ENCODE data around the gene FAM25A.
"Not testable (repeated sequence)": the region's sequence is repeated elsewhere in the genome, so short reads cannot be mapped to it uniquely, and the experiment has no call there.

DNA sequence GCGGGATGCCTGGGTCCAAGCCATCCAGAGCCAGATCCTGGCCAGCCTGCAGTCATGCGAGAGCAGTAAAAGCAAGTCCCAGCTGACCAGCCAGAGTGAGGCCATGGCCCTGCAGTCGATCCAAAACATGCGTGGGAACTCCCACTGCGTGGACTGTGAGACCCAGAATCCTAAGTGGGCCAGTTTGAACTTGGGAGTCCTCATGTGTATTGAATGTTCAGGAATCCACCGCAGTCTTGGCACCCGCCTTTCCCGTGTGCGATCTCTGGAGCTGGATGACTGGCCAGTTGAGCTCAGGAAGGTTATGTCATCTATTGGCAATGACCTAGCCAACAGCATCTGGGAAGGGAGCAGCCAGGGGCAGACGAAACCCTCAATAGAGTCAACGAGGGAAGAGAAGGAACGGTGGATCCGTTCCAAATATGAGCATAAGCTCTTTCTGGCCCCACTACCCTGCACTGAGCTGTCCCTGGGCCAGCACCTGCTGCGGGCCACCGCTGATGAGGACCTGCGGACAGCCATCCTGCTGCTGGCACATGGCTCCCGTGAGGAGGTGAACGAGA lies 10.9 kb upstream of the FAM25A start:
- TF ChIP-seq, protein P1, sequence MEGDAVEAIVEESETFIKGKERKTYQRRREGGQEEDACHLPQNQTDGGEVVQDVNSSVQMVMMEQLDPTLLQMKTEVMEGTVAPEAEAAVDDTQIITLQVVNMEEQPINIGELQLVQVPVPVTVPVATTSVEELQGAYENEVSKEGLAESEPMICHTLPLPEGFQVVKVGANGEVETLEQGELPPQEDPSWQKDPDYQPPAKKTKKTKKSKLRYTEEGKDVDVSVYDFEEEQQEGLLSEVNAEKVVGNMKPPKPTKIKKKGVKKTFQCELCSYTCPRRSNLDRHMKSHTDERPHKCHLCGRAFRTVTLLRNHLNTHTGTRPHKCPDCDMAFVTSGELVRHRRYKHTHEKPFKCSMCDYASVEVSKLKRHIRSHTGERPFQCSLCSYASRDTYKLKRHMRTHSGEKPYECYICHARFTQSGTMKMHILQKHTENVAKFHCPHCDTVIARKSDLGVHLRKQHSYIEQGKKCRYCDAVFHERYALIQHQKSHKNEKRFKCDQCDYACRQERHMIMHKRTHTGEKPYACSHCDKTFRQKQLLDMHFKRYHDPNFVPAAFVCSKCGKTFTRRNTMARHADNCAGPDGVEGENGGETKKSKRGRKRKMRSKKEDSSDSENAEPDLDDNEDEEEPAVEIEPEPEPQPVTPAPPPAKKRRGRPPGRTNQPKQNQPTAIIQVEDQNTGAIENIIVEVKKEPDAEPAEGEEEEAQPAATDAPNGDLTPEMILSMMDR (IDR thresholded peaks at IDR 0.05; ENCODE audit: insufficient read depth, low read length): not testable (repeated sequence)
- TF ChIP-seq, protein P2, sequence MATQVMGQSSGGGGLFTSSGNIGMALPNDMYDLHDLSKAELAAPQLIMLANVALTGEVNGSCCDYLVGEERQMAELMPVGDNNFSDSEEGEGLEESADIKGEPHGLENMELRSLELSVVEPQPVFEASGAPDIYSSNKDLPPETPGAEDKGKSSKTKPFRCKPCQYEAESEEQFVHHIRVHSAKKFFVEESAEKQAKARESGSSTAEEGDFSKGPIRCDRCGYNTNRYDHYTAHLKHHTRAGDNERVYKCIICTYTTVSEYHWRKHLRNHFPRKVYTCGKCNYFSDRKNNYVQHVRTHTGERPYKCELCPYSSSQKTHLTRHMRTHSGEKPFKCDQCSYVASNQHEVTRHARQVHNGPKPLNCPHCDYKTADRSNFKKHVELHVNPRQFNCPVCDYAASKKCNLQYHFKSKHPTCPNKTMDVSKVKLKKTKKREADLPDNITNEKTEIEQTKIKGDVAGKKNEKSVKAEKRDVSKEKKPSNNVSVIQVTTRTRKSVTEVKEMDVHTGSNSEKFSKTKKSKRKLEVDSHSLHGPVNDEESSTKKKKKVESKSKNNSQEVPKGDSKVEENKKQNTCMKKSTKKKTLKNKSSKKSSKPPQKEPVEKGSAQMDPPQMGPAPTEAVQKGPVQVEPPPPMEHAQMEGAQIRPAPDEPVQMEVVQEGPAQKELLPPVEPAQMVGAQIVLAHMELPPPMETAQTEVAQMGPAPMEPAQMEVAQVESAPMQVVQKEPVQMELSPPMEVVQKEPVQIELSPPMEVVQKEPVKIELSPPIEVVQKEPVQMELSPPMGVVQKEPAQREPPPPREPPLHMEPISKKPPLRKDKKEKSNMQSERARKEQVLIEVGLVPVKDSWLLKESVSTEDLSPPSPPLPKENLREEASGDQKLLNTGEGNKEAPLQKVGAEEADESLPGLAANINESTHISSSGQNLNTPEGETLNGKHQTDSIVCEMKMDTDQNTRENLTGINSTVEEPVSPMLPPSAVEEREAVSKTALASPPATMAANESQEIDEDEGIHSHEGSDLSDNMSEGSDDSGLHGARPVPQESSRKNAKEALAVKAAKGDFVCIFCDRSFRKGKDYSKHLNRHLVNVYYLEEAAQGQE (IDR thresholded peaks at IDR 0.05; ENCODE audit: insufficient replicate concordance, low read depth): not testable (repeated sequence)
- TF ChIP-seq POLR2AphosphoS5 (IDR thresholded peaks at IDR 0.05; ENCODE audit: low read depth); SPI1 (IDR thresholded peaks at IDR 0.05; ENCODE audit: borderline replicate concordance, low read depth); GABPA (IDR thresholded peaks at IDR 0.05; ENCODE audit: low read depth): not testable (repeated sequence)
